T-helper 2 cell treated with Interferon-gamma antibody and Interleukin-4, amounts not matched to agents 100 ng/mL and 5 ng/mL, for 36 hours (primary cell): ENCODE results near the gene OSBPL10. TPM values are rescaled to one million over a fixed set of nuclear protein-coding genes. Genes with fewer than 3 reads are reported as not detected.
"Not testable (repeated sequence)": the region's sequence is repeated elsewhere in the genome, so short reads cannot be mapped to it uniquely, and the experiment has no call there.

Experiments
- intact Hi-C: fragments of 100-400 bp; cut with micrococcal nuclease; formaldehyde crosslinking; loops from one replicate; pipeline ENCODE4 v1.15.1; 2023
- total RNA-seq: library from RNA; stranded (reverse); gene quantifications from 2 replicates; pipeline ENCODE4 v1.2.3, GENCODE V29; 2022

The OSBPL10 gene
- total RNA-seq, 1 donor from 2014 or later = 2.5 TPM

GRCh38 chr3:31992995-31993394 is 11.9 kb upstream of the OSBPL10 start:
- intact Hi-C loops = not testable (repeated sequence)

GRCh38 chr3:31988271-31988670 is 7.2 kb upstream of the OSBPL10 start:
- intact Hi-C loops = no loop called here

GRCh38 chr3:31985831-31986230 is 4.8 kb upstream of the OSBPL10 start:
- intact Hi-C loops = no loop called here

- intact Hi-C loops = no loop called here
Observed at GRCh38 chr3:31984321-31984720, 3.3 kb upstream of the OSBPL10 start.

- intact Hi-C loops = no loop called here
Observed at GRCh38 chr3:31980530-31981205, 394 bp downstream of the OSBPL10 start.

- intact Hi-C loops = loop anchor here (5.0 kb wide), 1 partner anchor 52 kb away; no protein-coding TSS in a partner anchor
Observed at GRCh38 chr3:31979001-31979697, 1.9 kb downstream of the OSBPL10 start.

- intact Hi-C loops = loop anchor here (5.0 kb wide), 1 partner anchor 51 kb away; no protein-coding TSS in a partner anchor
Observed at GRCh38 chr3:31978553-31978952, 2.5 kb downstream of the OSBPL10 start.

GRCh38 chr3:31977736-31978135 is 3.3 kb downstream of the OSBPL10 start:
- intact Hi-C loops = loop anchor here (5.0 kb wide), 1 partner anchor 50 kb away; no protein-coding TSS in a partner anchor

- intact Hi-C loops = loop anchor here (5.0 kb wide), 1 partner anchor 49 kb away; no protein-coding TSS in a partner anchor
Observed at GRCh38 chr3:31976302-31976701, 4.8 kb downstream of the OSBPL10 start.

- intact Hi-C loops = loop anchor here (5.0 kb wide), 1 partner anchor 48 kb away; no protein-coding TSS in a partner anchor
Observed at GRCh38 chr3:31974964-31975363, 6.1 kb downstream of the OSBPL10 start.

- intact Hi-C loops = no loop called here
Observed at GRCh38 chr3:31974471-31974870, 6.6 kb downstream of the OSBPL10 start.

GRCh38 chr3:31973837-31974236 is 7.2 kb downstream of the OSBPL10 start:
- intact Hi-C loops = no loop called here

GRCh38 chr3:31973081-31973480 is 8.0 kb downstream of the OSBPL10 start:
- intact Hi-C loops = no loop called here

GRCh38 chr3:31971607-31972006 is 9.5 kb downstream of the OSBPL10 start:
- intact Hi-C loops = no loop called here

- intact Hi-C loops = no loop called here
Observed at GRCh38 chr3:31968927-31969418, 12.1 kb downstream of the OSBPL10 start.

GRCh38 chr3:31968369-31968926 is 12.6 kb downstream of the OSBPL10 start:
- intact Hi-C loops = no loop called here

- intact Hi-C loops = no loop called here
Observed at GRCh38 chr3:31967592-31967991, 13.5 kb downstream of the OSBPL10 start.

- intact Hi-C loops = no loop called here
Observed at GRCh38 chr3:31966978-31967591, 14.0 kb downstream of the OSBPL10 start.

GRCh38 chr3:31962801-31963205 is 18.3 kb downstream of the OSBPL10 start:
- intact Hi-C loops = no loop called here

- intact Hi-C loops = no loop called here
Observed at GRCh38 chr3:31960793-31961431, 20.1 kb downstream of the OSBPL10 start.
